ENCODE results near the gene SUFU. TPM values are rescaled to one million over a fixed set of nuclear protein-coding genes. Genes with fewer than 3 reads are reported as not detected.
A peak's percentile ranks its signal among the peaks of the same experiment; 100 is the strongest.

The SUFU gene
- total and polyA plus RNA-seq, 2 of the 13 experiments (the other 11 are each of a cell fraction or from before 2014, with no cell fraction given), result 2.9 to 5.5 TPM

DNA sequence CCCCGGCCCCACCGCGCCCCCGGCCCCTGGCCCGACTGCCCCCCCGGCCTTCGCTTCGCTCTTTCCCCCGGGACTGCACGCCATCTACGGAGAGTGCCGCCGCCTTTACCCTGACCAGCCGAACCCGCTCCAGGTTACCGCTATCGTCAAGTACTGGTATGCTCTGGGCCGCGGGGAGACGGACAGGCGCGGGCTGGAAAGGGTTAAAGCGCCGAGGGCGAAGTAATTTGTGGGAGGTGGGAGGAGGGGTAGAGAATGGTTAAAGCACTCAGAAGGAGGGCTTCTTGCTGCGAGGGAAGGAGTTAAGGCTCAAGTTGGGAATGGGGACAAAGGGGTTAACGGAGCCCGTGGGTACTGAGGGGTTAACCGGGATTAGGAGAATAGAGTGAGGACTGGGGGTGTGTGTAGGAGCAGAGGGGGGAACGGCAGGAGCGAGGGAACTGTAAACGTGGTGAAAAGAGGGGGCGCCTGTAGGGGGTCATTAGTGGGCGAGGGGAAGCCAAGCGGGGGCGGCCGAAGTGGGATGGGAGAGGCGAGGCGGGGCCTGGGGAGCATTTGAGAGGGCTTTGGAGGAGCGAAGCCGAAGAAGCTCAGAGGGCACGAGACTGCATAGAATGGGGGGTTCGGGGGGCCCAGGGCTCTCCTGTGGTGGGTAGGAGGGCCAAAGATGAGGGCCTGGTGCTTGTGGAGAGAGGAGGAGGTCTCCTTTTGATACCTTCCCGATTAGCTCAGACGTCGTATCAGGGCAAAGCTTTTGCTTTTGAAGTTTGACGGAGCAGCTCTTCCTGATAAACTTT, 605 bp downstream of the SUFU start (continued):
- TF ChIP-seq, protein P1, sequence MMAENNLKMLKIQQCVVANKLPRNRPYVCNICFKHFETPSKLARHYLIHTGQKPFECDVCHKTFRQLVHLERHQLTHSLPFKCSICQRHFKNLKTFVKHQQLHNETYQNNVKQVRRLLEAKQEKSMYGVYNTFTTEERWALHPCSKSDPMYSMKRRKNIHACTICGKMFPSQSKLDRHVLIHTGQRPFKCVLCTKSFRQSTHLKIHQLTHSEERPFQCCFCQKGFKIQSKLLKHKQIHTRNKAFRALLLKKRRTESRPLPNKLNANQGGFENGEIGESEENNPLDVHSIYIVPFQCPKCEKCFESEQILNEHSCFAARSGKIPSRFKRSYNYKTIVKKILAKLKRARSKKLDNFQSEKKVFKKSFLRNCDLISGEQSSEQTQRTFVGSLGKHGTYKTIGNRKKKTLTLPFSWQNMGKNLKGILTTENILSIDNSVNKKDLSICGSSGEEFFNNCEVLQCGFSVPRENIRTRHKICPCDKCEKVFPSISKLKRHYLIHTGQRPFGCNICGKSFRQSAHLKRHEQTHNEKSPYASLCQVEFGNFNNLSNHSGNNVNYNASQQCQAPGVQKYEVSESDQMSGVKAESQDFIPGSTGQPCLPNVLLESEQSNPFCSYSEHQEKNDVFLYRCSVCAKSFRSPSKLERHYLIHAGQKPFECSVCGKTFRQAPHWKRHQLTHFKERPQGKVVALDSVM (CRISPR knock-in tag; IDR thresholded peaks at IDR 0.05), result no peak
- no peak for TF ChIP-seq FOXO1 (CRISPR knock-in tag; IDR thresholded peaks at IDR 0.05)
- no peak for TF ChIP-seq ZNF549 (CRISPR knock-in tag; IDR thresholded peaks at IDR 0.05)
- TF ChIP-seq NR1H2 (CRISPR knock-in tag; IDR thresholded peaks at IDR 0.05; ENCODE audit: borderline replicate concordance, low read depth), result no peak
- TF ChIP-seq ZFP90 (CRISPR knock-in tag; IDR thresholded peaks at IDR 0.05; ENCODE audit: borderline replicate concordance), result 0 out of 2 replicates have a peak, but pooled peaks have one; percentile 81
- no peak for TF ChIP-seq ZNF234 (CRISPR knock-in tag; conservative IDR thresholded peaks at IDR 0.05)
- TF ChIP-seq JUN (CRISPR knock-in tag; IDR thresholded peaks at IDR 0.05), result no peak
- no peak for TF ChIP-seq ZNF570 (CRISPR knock-in tag; IDR thresholded peaks at IDR 0.05; ENCODE audit: borderline replicate concordance)
- TF ChIP-seq SP2 (CRISPR knock-in tag; IDR thresholded peaks at IDR 0.05), result no peak
- TF ChIP-seq, protein P2, sequence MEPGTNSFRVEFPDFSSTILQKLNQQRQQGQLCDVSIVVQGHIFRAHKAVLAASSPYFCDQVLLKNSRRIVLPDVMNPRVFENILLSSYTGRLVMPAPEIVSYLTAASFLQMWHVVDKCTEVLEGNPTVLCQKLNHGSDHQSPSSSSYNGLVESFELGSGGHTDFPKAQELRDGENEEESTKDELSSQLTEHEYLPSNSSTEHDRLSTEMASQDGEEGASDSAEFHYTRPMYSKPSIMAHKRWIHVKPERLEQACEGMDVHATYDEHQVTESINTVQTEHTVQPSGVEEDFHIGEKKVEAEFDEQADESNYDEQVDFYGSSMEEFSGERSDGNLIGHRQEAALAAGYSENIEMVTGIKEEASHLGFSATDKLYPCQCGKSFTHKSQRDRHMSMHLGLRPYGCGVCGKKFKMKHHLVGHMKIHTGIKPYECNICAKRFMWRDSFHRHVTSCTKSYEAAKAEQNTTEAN (CRISPR knock-in tag; conservative IDR thresholded peaks at IDR 0.05), result no peak
- no peak for TF ChIP-seq ELF4 (CRISPR knock-in tag; IDR thresholded peaks at IDR 0.05; ENCODE audit: borderline replicate concordance)
- TF ChIP-seq NCOA2 (CRISPR knock-in tag; IDR thresholded peaks at IDR 0.05), result no peak
- TF ChIP-seq MEIS1 (CRISPR knock-in tag; IDR thresholded peaks at IDR 0.05; ENCODE audit: borderline replicate concordance), result no peak
- TF ChIP-seq ZNF547 (CRISPR knock-in tag; IDR thresholded peaks at IDR 0.05), result no peak
- no peak for TF ChIP-seq SPEN (CRISPR knock-in tag; IDR thresholded peaks at IDR 0.05; ENCODE audit: low read depth)
- no peak for TF ChIP-seq ELF1 (CRISPR knock-in tag; IDR thresholded peaks at IDR 0.05)
- TF ChIP-seq, protein P3, sequence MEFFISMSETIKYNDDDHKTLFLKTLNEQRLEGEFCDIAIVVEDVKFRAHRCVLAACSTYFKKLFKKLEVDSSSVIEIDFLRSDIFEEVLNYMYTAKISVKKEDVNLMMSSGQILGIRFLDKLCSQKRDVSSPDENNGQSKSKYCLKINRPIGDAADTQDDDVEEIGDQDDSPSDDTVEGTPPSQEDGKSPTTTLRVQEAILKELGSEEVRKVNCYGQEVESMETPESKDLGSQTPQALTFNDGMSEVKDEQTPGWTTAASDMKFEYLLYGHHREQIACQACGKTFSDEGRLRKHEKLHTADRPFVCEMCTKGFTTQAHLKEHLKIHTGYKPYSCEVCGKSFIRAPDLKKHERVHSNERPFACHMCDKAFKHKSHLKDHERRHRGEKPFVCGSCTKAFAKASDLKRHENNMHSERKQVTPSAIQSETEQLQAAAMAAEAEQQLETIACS (CRISPR knock-in tag; IDR thresholded peaks at IDR 0.05), result no peak
- 0 out of 2 replicates have a peak, but pooled peaks have one; percentile 38 for TF ChIP-seq YEATS4 (CRISPR knock-in tag; IDR thresholded peaks at IDR 0.05; ENCODE audit: borderline replicate concordance)
- TF ChIP-seq ZFYVE20 (CRISPR knock-in tag; IDR thresholded peaks at IDR 0.05; ENCODE audit: borderline replicate concordance, low read depth), result no peak
- no peak for TF ChIP-seq RFXANK (CRISPR knock-in tag; IDR thresholded peaks at IDR 0.05)
- TF ChIP-seq ZNF430 (CRISPR knock-in tag; IDR thresholded peaks at IDR 0.05), result no peak
- no peak; the same call in 1 of the 2 replicates for TF ChIP-seq ELF3 (CRISPR knock-in tag; IDR thresholded peaks at IDR 0.05)
- no peak for TF ChIP-seq ZSCAN30 (CRISPR knock-in tag; IDR thresholded peaks at IDR 0.05)
- no peak for TF ChIP-seq ZNF678 (CRISPR knock-in tag; IDR thresholded peaks at IDR 0.05)
- no peak for TF ChIP-seq ZMYM4 (CRISPR knock-in tag; IDR thresholded peaks at IDR 0.05)
- TF ChIP-seq FOSL1 (CRISPR knock-in tag; IDR thresholded peaks at IDR 0.05; ENCODE audit: borderline replicate concordance), result no peak
- TF ChIP-seq MED8 (CRISPR knock-in tag; IDR thresholded peaks at IDR 0.05; ENCODE audit: insufficient replicate concordance), result no peak

All from HepG2 (cell line).